H1 (cell line): ENCODE measurements around the gene PLEKHH2. TPM values are rescaled to one million over a fixed set of nuclear protein-coding genes. Genes with fewer than 3 reads are reported as not detected.

Experiments used
- CTCF ChIA-PET: fragments of 300-600 bp; sonication (Branson Sonifier 250); formaldehyde crosslinking; loops from one replicate; lab custom pipeline; 2021; ENCODE audit not compliant: partially characterized antibody; lab: Charles Lee
- POLR2A ChIA-PET: fragments of 300-600 bp; sonication (Branson Sonifier 250); formaldehyde crosslinking; loops from one replicate; lab custom pipeline; 2021; ENCODE audit warnings: inconsistent platforms; ENCODE audit not compliant: partially characterized antibody; lab: Charles Lee
- DNase-seq, 2 experiments: peaks; one replicate each; pipeline versions ENCODE4 v3.0.0 to v3.0.0-alpha.2; 2010 to 2022; ENCODE audit warnings: low spot score in 2 of 2, low read depth in 1 of 2, mixed read lengths in 1 of 2
- FAIRE-seq: peaks from 2 replicates; lab custom pipeline; 2011; peaks lifted over from hg19 to GRCh38; lab: Jason Lieb, UNC
- H2AFZ ChIP-seq: 2 replicates; pipeline ENCODE4 v1.8.1; 2012; ENCODE audit warnings: low read length, inconsistent platforms
- H2AK5ac ChIP-seq: 2 replicates; pipeline ENCODE4 v1.6.1; 2013; ENCODE audit warnings: low read depth, low read length
- H2BK120ac ChIP-seq: replicated peaks from 2 replicates; pipeline ENCODE3; 2013; ENCODE audit warnings: low read depth, low read length, inconsistent platforms
- H2BK12ac ChIP-seq: 2 replicates; pipeline ENCODE4 v1.6.1; 2013; ENCODE audit warnings: low read depth, low read length
- H2BK15ac ChIP-seq: 2 replicates; pipeline ENCODE4 v1.6.1; 2013; ENCODE audit warnings: low read length
- H2BK20ac ChIP-seq: 2 replicates; pipeline ENCODE4 v1.6.1; 2013; ENCODE audit warnings: low read length
- H2BK5ac ChIP-seq: 2 replicates; pipeline ENCODE4 v1.6.1; 2013; ENCODE audit warnings: low read depth, low read length
- H3K14ac ChIP-seq: 2 replicates; pipeline ENCODE4 v1.6.1; 2013; ENCODE audit warnings: inconsistent platforms; ENCODE audit not compliant: insufficient read length
- H3K18ac ChIP-seq: 2 replicates; pipeline ENCODE4 v1.6.1; 2013; ENCODE audit warnings: low read length; ENCODE audit errors: extremely low read depth
- H3K23ac ChIP-seq: 2 replicates; pipeline ENCODE4 v1.6.1; 2013; ENCODE audit warnings: inconsistent platforms; ENCODE audit not compliant: insufficient read length
- H3K23me2 ChIP-seq: 2 replicates; pipeline ENCODE4 v1.6.1; 2013; ENCODE audit warnings: low read depth, low read length
- H3K27ac ChIP-seq: 2 replicates; pipeline ENCODE4 v1.6.1; 2011; ENCODE audit warnings: low read depth, low read length, inconsistent platforms
- H3K27me3 ChIP-seq, 4 experiments: replicated peaks in 1 of 4; 1 replicate in 1 of 4; 2 replicates in 3 of 4; pipeline versions ENCODE4 v1.6.1 to v1.8.1; 2011 to 2013; ENCODE audit warnings: low read length in 3 of 4, mild to moderate bottlenecking in 3 of 4, inconsistent platforms in 2 of 4, mixed read lengths in 2 of 4, moderate library complexity in 1 of 4; ENCODE audit not compliant: control insufficient read depth in 3 of 4, insufficient read depth in 3 of 4; ENCODE audit errors: extremely low read depth in 1 of 4
- H3K36me3 ChIP-seq, 4 experiments: 2 replicates each; pipeline versions ENCODE4 v1.6.1 to v1.8.1; 2011 to 2013; ENCODE audit warnings: mild to moderate bottlenecking in 4 of 4, low read length in 3 of 4, moderate library complexity in 2 of 4, control low read depth in 1 of 4, inconsistent platforms in 1 of 4; ENCODE audit not compliant: insufficient read depth in 4 of 4, control insufficient read depth in 2 of 4
- H3K4ac ChIP-seq: replicated peaks from 2 replicates; pipeline ENCODE3; 2013; ENCODE audit warnings: low read length, low read depth, mixed read lengths, inconsistent platforms; ENCODE audit not compliant: insufficient read length
- H3K4me1 ChIP-seq, 4 experiments: replicated peaks in 1 of 4; 1 replicate in 1 of 4; 2 replicates in 3 of 4; pipeline versions ENCODE4 v1.6.1 to v1.8.1; 2011 to 2013; ENCODE audit warnings: low read length in 3 of 4, inconsistent platforms in 2 of 4, mixed read lengths in 1 of 4; ENCODE audit not compliant: insufficient read depth in 4 of 4, control insufficient read depth in 3 of 4
- H3K4me2 ChIP-seq, 2 experiments: 2 replicates each; pipeline versions ENCODE4 v1.6.1 to v1.8.1; 2011 to 2013; ENCODE audit warnings: low read depth in 2 of 2, low read length in 2 of 2, control low read depth in 1 of 2, inconsistent platforms in 1 of 2, mild to moderate bottlenecking in 1 of 2; ENCODE audit not compliant: insufficient read depth in 1 of 2
- H3K4me3 ChIP-seq, 4 experiments: fragments of 200-600, 300-600 bp in 1 of 4; sonication (generic), shearing (Covaris generic), sonication (Bioruptor Twin) in 1 of 4; 2 replicates each; pipeline versions ENCODE4 v1.5.1 to v1.8.1; 2011 to 2016; ENCODE audit warnings: low read length in 4 of 4, low read depth in 3 of 4, control low read depth in 2 of 4, inconsistent platforms in 2 of 4, mild to moderate bottlenecking in 2 of 4, mixed read lengths in 1 of 4, moderate library complexity in 1 of 4; ENCODE audit not compliant: insufficient read depth in 2 of 4; ENCODE audit errors: extremely low read depth in 1 of 4
- H3K56ac ChIP-seq: replicated peaks from 2 replicates; pipeline ENCODE3; 2013; ENCODE audit warnings: low read depth, mild to moderate bottlenecking, mixed read lengths, low read length, inconsistent platforms; ENCODE audit not compliant: insufficient read length
- H3K79me1 ChIP-seq: 2 replicates; pipeline ENCODE4 v1.6.1; 2013; ENCODE audit warnings: low read depth, low read length, control low read depth
- H3K79me2 ChIP-seq, 2 experiments: 2 replicates each; pipeline versions ENCODE4 v1.6.1 to v1.8.1; 2012 to 2013; ENCODE audit warnings: low read length in 2 of 2, mild to moderate bottlenecking in 2 of 2, inconsistent platforms in 1 of 2; ENCODE audit not compliant: insufficient read depth in 2 of 2, control insufficient read depth in 1 of 2
- H3K9ac ChIP-seq, 4 experiments: replicated peaks in 1 of 4; 1 replicate in 1 of 4; 2 replicates in 3 of 4; pipeline versions ENCODE4 v1.6.1 to v1.8.1; 2011 to 2013; ENCODE audit warnings: low read depth in 3 of 4, low read length in 3 of 4, control low read depth in 2 of 4, mild to moderate bottlenecking in 2 of 4, moderate library complexity in 2 of 4, inconsistent platforms in 1 of 4; ENCODE audit errors: extremely low read depth in 1 of 4
- H3K9me3 ChIP-seq, 2 experiments: 2 replicates each; pipeline versions ENCODE4 v1.6.1 to v1.8.1; 2012 to 2013; ENCODE audit warnings: mild to moderate bottlenecking in 2 of 2, moderate library complexity in 2 of 2, control low read depth in 1 of 2, inconsistent platforms in 1 of 2, low read depth in 1 of 2, low read length in 1 of 2, mixed read lengths in 1 of 2; ENCODE audit not compliant: insufficient read depth in 2 of 2
- H4K20me1 ChIP-seq, 2 experiments: replicated peaks in 1 of 2; 2 replicates each; pipeline versions ENCODE3 to v1.8.1; 2011 to 2013; ENCODE audit warnings: inconsistent platforms in 2 of 2, low read length in 2 of 2, mild to moderate bottlenecking in 1 of 2; ENCODE audit not compliant: insufficient read depth in 2 of 2, control insufficient read depth in 1 of 2
- H4K5ac ChIP-seq: 2 replicates; pipeline ENCODE4 v1.6.1; 2013; ENCODE audit warnings: low read length, low read depth, mixed read lengths, inconsistent platforms; ENCODE audit not compliant: insufficient read length
- H4K8ac ChIP-seq: 2 replicates; pipeline ENCODE4 v1.8.0; 2013; ENCODE audit warnings: mild to moderate bottlenecking, moderate library complexity, low read length, inconsistent platforms; ENCODE audit not compliant: insufficient read depth; ENCODE audit errors: extremely low read depth
- H4K91ac ChIP-seq: replicated peaks from 2 replicates; pipeline ENCODE3; 2013; ENCODE audit warnings: low read length, mixed read lengths, inconsistent platforms; ENCODE audit not compliant: insufficient read length
- CTBP2 ChIP-seq: IDR thresholded peaks from 2 replicates; pipeline ENCODE4 v1.7.0; 2011; ENCODE audit warnings: borderline replicate concordance, mild to moderate bottlenecking, moderate library complexity, mixed read lengths, low read length; ENCODE audit not compliant: insufficient read depth, insufficient read length
- EGR1 ChIP-seq: IDR thresholded peaks from 2 replicates; pipeline ENCODE4 v1.6.1; 2011; ENCODE audit warnings: low read depth, low read length, borderline replicate concordance
- GTF2F1 ChIP-seq: IDR thresholded peaks from 2 replicates; pipeline ENCODE4 v1.6.1; 2012; ENCODE audit warnings: low read depth, low read length, improper control_type of control experiment, borderline replicate concordance
- HDAC2 ChIP-seq, 2 experiments: fragments of 300-600 bp in 1 of 2; sonication (generic) in 1 of 2; IDR thresholded peaks; 2 replicates each; pipeline ENCODE4 v1.6.1; 2011 to 2012; ENCODE audit warnings: low read depth in 2 of 2, low read length in 2 of 2, mild to moderate bottlenecking in 2 of 2, moderate library complexity in 2 of 2, borderline replicate concordance in 1 of 2, inconsistent platforms in 1 of 2
- KDM1A ChIP-seq: fragments of 200-600, 300-600 bp; sonication (generic); IDR thresholded peaks from 2 replicates; pipeline ENCODE4 v1.7.1; 2016; ENCODE audit warnings: mild to moderate bottlenecking, low read length, borderline replicate concordance
- MAFK ChIP-seq: IDR thresholded peaks from 2 replicates; pipeline ENCODE4 v1.6.1; 2012; ENCODE audit warnings: low read depth, mild to moderate bottlenecking, improper control_type of control experiment, low read length
- SP1 ChIP-seq: IDR thresholded peaks from 2 replicates; pipeline ENCODE4 v1.6.1; 2011; ENCODE audit warnings: low read depth, low read length
- SRF ChIP-seq: IDR thresholded peaks from 2 replicates; pipeline ENCODE4 v1.6.1; 2011; ENCODE audit warnings: mild to moderate bottlenecking, low read depth, low read length, moderate library complexity
- SUZ12 ChIP-seq: fragments of 200-600 bp; sonication (generic); IDR thresholded peaks from 2 replicates; pipeline ENCODE4 v1.6.1; 2012; ENCODE audit warnings: mild to moderate bottlenecking, inconsistent platforms, low read length, moderate library complexity, mixed read lengths
- ZNF274 ChIP-seq: IDR thresholded peaks from 2 replicates; pipeline ENCODE4 v1.7.0; 2012; ENCODE audit warnings: low read length, borderline replicate concordance; ENCODE audit errors: extremely low read depth
- WGBS, 2 experiments: shearing (Covaris generic) in 1 of 2; methylation state at CpG; one replicate each; pipeline versions ENCODE4 v1.1.6 to v1.1.7; 2013 to 2015; ENCODE audit warnings: low lambda C conversion rate in 2 of 2, mixed read lengths in 2 of 2, inconsistent platforms in 1 of 2, low coverage in 1 of 2, missing lambda C conversion rate in 1 of 2; ENCODE audit not compliant: insufficient replicate concordance in 2 of 2, insufficient coverage in 1 of 2, insufficient read length in 1 of 2; ENCODE audit errors: extremely low coverage in 1 of 2, missing lambda C conversion rate in 1 of 2; 5-methylcytosine and 5-hydroxymethylcytosine counted together
- polyA plus RNA-seq, 7 experiments: library from polyadenylated mRNA; depleted of rRNA in 3 of 7; stranded (reverse) in 5 of 7; unstranded in 2 of 7; fragments of >200 nt in 5 of 7; fragments of 200-250 nt in 2 of 7; gene quantifications; 1 replicate in 5 of 7; 2 replicates in 1 of 7; 4 replicates in 1 of 7; pipeline versions ENCODE4 v1.2.1 to v1.2.3, GENCODE V29; 2011 to 2013; ENCODE audit warnings: missing spikeins in 2 of 7, mixed read lengths in 2 of 7
- total RNA-seq: library from RNA; stranded (reverse); fragmentation: NEBNext Ultra II Directional; extraction: Animal tissue kit (Norgen Biotek cat#: 25700); gene quantifications from 2 replicates; pipeline ENCODE4 v1.2.1, GENCODE V29; 2021
- TF ChIP-seq, protein P1 (sequence below), 3 experiments: IDR thresholded peaks; 1 replicate in 2 of 3; 2 replicates in 1 of 3; pipeline versions ENCODE4 v1.5.1 to v1.6.1; 2011; ENCODE audit warnings: low read length in 3 of 3, mild to moderate bottlenecking in 3 of 3, inconsistent platforms in 2 of 3, low read depth in 1 of 3, moderate library complexity in 1 of 3; ENCODE audit not compliant: insufficient read depth in 1 of 3; ENCODE audit errors: control extremely low read depth in 1 of 3

Gene PLEKHH2
- total and polyA plus RNA-seq, 2 of the 8 experiments (the other 6 are each of a cell fraction or from before 2014, with no cell fraction given) = 2.2 to 5.0 TPM

DNA sequence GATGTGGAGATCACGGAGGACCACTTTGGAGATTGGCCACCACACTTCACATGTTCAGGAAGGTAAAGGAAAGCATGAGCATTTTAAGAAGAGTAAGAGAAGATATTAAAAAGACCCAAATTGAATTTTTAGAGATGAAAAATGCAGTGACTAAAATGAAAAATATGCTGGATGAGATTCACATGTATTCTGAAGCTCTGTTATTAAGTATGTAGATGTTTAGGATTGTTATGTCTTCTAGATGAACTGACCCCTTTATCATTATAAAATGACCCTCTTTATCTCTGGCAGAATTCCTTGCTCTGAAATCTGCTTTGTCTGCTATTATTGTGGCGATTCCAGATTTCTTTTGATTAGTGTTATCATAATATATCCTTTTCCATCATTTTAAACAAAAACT, 100.8 kb downstream of the PLEKHH2 start:
- FAIRE-seq = no peak
- H3K14ac ChIP-seq = no peak overlapping the region
- no peaks in the 10 kb centered on the region for H3K23me2 ChIP-seq

More for the DNA sequence above, 100.8 kb downstream of the PLEKHH2 start:
- H3K23ac ChIP-seq = no peak overlapping the region
- H2BK15ac ChIP-seq = no peak overlapping the region
- no peak overlapping the region for H4K8ac ChIP-seq
- H3K4me1 ChIP-seq = no peaks in the 10 kb centered on the region
- no peak overlapping the region for H3K56ac ChIP-seq
- no peak overlapping the region for H3K4me3 ChIP-seq
- no peak overlapping the region for H3K4ac ChIP-seq
- DNase-seq = no peak
- no peak overlapping the region for H3K4me2 ChIP-seq
- H2BK5ac ChIP-seq = no peak overlapping the region
- no peak overlapping the region for H3K27ac ChIP-seq
- 90% methylated on average over 2 of the region's 2 CpGs; no CpG with 5 or more reads in 1 of the 2 experiments for WGBS, 2 experiments
- no peak overlapping the region for H2AK5ac ChIP-seq
- no peaks in the 10 kb centered on the region for H4K20me1 ChIP-seq
- H4K91ac ChIP-seq = no peak overlapping the region
- ChIA-PET POLR2A (no interaction called here), CTCF (interaction anchor here (1.4 kb wide), 1 partner anchor 161 kb away, joined by 3 read pairs; no protein-coding TSS in a partner anchor)
- no peak overlapping the region for H2BK120ac ChIP-seq
- H3K9me3 ChIP-seq = no peaks in the 10 kb centered on the region
- no peak overlapping the region for H4K5ac ChIP-seq
- no peaks in the 10 kb centered on the region for H3K79me2 ChIP-seq
- no peak overlapping the region for H2BK12ac ChIP-seq
- H2AFZ ChIP-seq = no peak overlapping the region
- H3K9ac ChIP-seq = no peak overlapping the region
- H3K18ac ChIP-seq = no peak overlapping the region
- TF ChIP-seq HDAC2 (IDR thresholded peaks at IDR 0.05; ENCODE audit: borderline replicate concordance in 1 of 2, low read depth in 2 of 2, low read length in 2 of 2) (no peak), EGR1 (no peak), KDM1A (no peak), SRF (no peak), ZNF274 (no peak), SUZ12 (no peak), MAFK (no peak), SP1 (no peak), GTF2F1 (no peak), CTBP2 (no peak)
- TF ChIP-seq, protein P1, sequence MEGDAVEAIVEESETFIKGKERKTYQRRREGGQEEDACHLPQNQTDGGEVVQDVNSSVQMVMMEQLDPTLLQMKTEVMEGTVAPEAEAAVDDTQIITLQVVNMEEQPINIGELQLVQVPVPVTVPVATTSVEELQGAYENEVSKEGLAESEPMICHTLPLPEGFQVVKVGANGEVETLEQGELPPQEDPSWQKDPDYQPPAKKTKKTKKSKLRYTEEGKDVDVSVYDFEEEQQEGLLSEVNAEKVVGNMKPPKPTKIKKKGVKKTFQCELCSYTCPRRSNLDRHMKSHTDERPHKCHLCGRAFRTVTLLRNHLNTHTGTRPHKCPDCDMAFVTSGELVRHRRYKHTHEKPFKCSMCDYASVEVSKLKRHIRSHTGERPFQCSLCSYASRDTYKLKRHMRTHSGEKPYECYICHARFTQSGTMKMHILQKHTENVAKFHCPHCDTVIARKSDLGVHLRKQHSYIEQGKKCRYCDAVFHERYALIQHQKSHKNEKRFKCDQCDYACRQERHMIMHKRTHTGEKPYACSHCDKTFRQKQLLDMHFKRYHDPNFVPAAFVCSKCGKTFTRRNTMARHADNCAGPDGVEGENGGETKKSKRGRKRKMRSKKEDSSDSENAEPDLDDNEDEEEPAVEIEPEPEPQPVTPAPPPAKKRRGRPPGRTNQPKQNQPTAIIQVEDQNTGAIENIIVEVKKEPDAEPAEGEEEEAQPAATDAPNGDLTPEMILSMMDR (IDR thresholded peaks at IDR 0.05; ENCODE audit: control extremely low read depth in 1 of 3, insufficient read depth in 1 of 3, low read depth in 1 of 3, low read length in 3 of 3) = no peak
- TF ChIP-seq, all 59 proteins: peak for 0
- no peaks in the 10 kb centered on the region; the same call in 1 of the 2 replicates for H3K79me1 ChIP-seq
- no peaks in the 10 kb centered on the region for H3K27me3 ChIP-seq
- H3K36me3 ChIP-seq = no peaks in the 10 kb centered on the region
- no peak overlapping the region for H2BK20ac ChIP-seq
